CD14-positive monocyte (primary cell): ENCODE data around the gene COLEC11. TPM values are rescaled to one million over a fixed set of nuclear protein-coding genes. Genes with fewer than 3 reads are reported as not detected.
A peak's percentile ranks its signal among the peaks of the same experiment; 100 is the strongest.

Experiments used
- DNase-seq, 3 donors: peaks; one replicate each; pipeline ENCODE4 v3.0.0-alpha.2; 2011 to 2022
- H2AFZ ChIP-seq: 2 replicates; pipeline ENCODE4 v1.6.0; 2012; ENCODE audit warnings: mild to moderate bottlenecking, low read depth, low read length, inconsistent platforms; ENCODE audit not compliant: insufficient read depth, poor library complexity, severe bottlenecking
- H3K27ac ChIP-seq, 2 donors: 1 replicate in 1 of 2; 2 replicates in 1 of 2; pipeline ENCODE4 v1.5.1; 2012 to 2013; ENCODE audit warnings: low read length in 2 of 2, control low read depth in 1 of 2, inconsistent platforms in 1 of 2, low read depth in 1 of 2, mild to moderate bottlenecking in 1 of 2
- H3K27me3 ChIP-seq, 2 donors: one replicate each; pipeline versions ENCODE4 v1.6.0 to v1.6.1; 2011 to 2013; ENCODE audit warnings: low read length in 2 of 2; ENCODE audit not compliant: control insufficient read depth in 2 of 2, insufficient read depth in 2 of 2
- H3K36me3 ChIP-seq, 2 donors: replicated peaks in 1 of 2; 1 replicate in 1 of 2; 2 replicates in 1 of 2; pipeline versions ENCODE4 v1.5.1 to v1.6.1; 2012 to 2013; ENCODE audit warnings: low read length in 2 of 2, control low read depth in 1 of 2, inconsistent platforms in 1 of 2, mild to moderate bottlenecking in 1 of 2; ENCODE audit not compliant: insufficient read depth in 2 of 2, control insufficient read depth in 1 of 2
- H3K4me1 ChIP-seq, 2 donors: 1 replicate in 1 of 2; 2 replicates in 1 of 2; pipeline versions ENCODE4 v1.5.1 to v1.6.1; 2012 to 2013; ENCODE audit warnings: low read length in 2 of 2, control low read depth in 1 of 2, inconsistent platforms in 1 of 2, mild to moderate bottlenecking in 1 of 2, moderate library complexity in 1 of 2; ENCODE audit not compliant: insufficient read depth in 2 of 2, control insufficient read depth in 1 of 2
- H3K4me2 ChIP-seq: replicated peaks from 2 replicates; pipeline ENCODE3; 2012; ENCODE audit warnings: low read length, moderate library complexity, mild to moderate bottlenecking; ENCODE audit not compliant: poor library complexity, severe bottlenecking; ENCODE audit errors: extremely low read depth
- H3K4me3 ChIP-seq, 3 experiments: fragments of 200-600 bp in 1 of 3; sonication (generic) in 1 of 3; replicated peaks in 1 of 3; 1 replicate in 2 of 3; 2 replicates in 1 of 3; pipeline ENCODE4 v1.5.1; 2011 to 2013; ENCODE audit warnings: low read length in 3 of 3, mild to moderate bottlenecking in 3 of 3, control low read depth in 2 of 3, low read depth in 2 of 3, inconsistent platforms in 1 of 3, moderate library complexity in 1 of 3
- H3K79me2 ChIP-seq: 2 replicates; pipeline ENCODE4 v1.6.0; 2012; ENCODE audit warnings: mild to moderate bottlenecking, control low read depth, inconsistent platforms, low read length, moderate library complexity; ENCODE audit not compliant: insufficient read depth
- H3K9ac ChIP-seq: 2 replicates; pipeline ENCODE4 v1.6.0; 2017; ENCODE audit warnings: low read length, mild to moderate bottlenecking; ENCODE audit not compliant: insufficient read depth, poor library complexity, severe bottlenecking
- H3K9me3 ChIP-seq, 2 donors: replicated peaks in 1 of 2; 1 replicate in 1 of 2; 2 replicates in 1 of 2; pipeline versions ENCODE4 v1.5.1 to v1.6.1; 2012 to 2013; ENCODE audit warnings: low read length in 2 of 2, control low read depth in 1 of 2; ENCODE audit not compliant: control insufficient read depth in 1 of 2, insufficient read depth in 1 of 2
- H4K20me1 ChIP-seq: 2 replicates; pipeline ENCODE4 v1.6.0; 2012; ENCODE audit warnings: mild to moderate bottlenecking, low read length, control low read depth, moderate library complexity; ENCODE audit not compliant: insufficient read depth
- H3K27ac Mint-ChIP-seq, 7 donors: one replicate each; pipeline ENCODE4 v1.8.0; 2020; ENCODE audit warnings: mild to moderate bottlenecking in 7 of 7, mixed read lengths in 7 of 7, moderate library complexity in 6 of 7, inconsistent platforms in 2 of 7
- H3K27me3 Mint-ChIP-seq, 3 donors: one replicate each; pipeline ENCODE4 v1.8.0; 2021 to 2022; ENCODE audit warnings: low read depth in 3 of 3, mild to moderate bottlenecking in 3 of 3, mixed read lengths in 3 of 3, moderate library complexity in 3 of 3, inconsistent platforms in 1 of 3
- H3K36me3 Mint-ChIP-seq, 2 donors: one replicate each; pipeline ENCODE4 v1.8.0; 2020; ENCODE audit warnings: mixed read lengths in 2 of 2, inconsistent platforms in 1 of 2, mild to moderate bottlenecking in 1 of 2
- H3K4me1 Mint-ChIP-seq: one replicate; pipeline ENCODE4 v1.8.0; 2020; ENCODE audit warnings: mild to moderate bottlenecking, mixed read lengths
- H3K4me3 Mint-ChIP-seq, 2 donors: one replicate each; pipeline ENCODE4 v1.8.0; 2020; ENCODE audit warnings: mild to moderate bottlenecking in 2 of 2, mixed read lengths in 2 of 2, moderate library complexity in 1 of 2
- H3K9me3 Mint-ChIP-seq, 7 donors: one replicate each; pipeline ENCODE4 v1.8.0; 2020 to 2022; ENCODE audit warnings: mixed read lengths in 7 of 7, mild to moderate bottlenecking in 6 of 7, moderate library complexity in 6 of 7, inconsistent platforms in 2 of 7
- CTCF ChIP-seq: fragments of 200-600 bp; IDR thresholded peaks from one replicate; pipeline ENCODE4 v1.8.0; 2022; ENCODE audit warnings: antibody characterized with exemption, mild to moderate bottlenecking
- WGBS: methylation state at CpG from one replicate; pipeline ENCODE4 v1.1.5; 2013; ENCODE audit warnings: missing lambda C conversion rate; ENCODE audit not compliant: insufficient coverage; 5-methylcytosine and 5-hydroxymethylcytosine counted together
- intact Hi-C, 2 donors: fragments of 100-400 bp; cut with micrococcal nuclease; formaldehyde crosslinking; loops; one replicate each; pipeline versions ENCODE4 v1.15.0 to v1.15.1; 2023
- polyA plus RNA-seq, 3 donors: library from polyadenylated mRNA; depleted of rRNA in 1 of 3; unstranded in 2 of 3; stranded (reverse) in 1 of 3; fragments of 300-500 nt in 2 of 3; fragments of >200 nt in 1 of 3; fragmentation: Illumina TruSeq in 2 of 3; gene quantifications; 1 replicate in 2 of 3; 2 replicates in 1 of 3; pipeline ENCODE4 v1.2.3, GENCODE V29; 2012 to 2021

The COLEC11 gene
- polyA plus RNA-seq, 3 donors: not detected

GRCh38 chr2:3650140-3650920, 55.4 kb downstream of the COLEC11 start:
- Mint-ChIP-seq H3K27ac (no peak overlapping the region), H3K36me3 (no peaks in the 10 kb centered on the region), H3K4me1 (peaks cover 11% of the 10 kb centered on the region), H3K27me3 (peaks cover 12 to 27% (median 26%) of the 10 kb centered on the region in 3 donors), H3K4me3 (no peak overlapping the region), H3K9me3 (peaks cover 0 to 5% (median 0%) of the 10 kb centered on the region in 7 donors)
- H2AFZ ChIP-seq: no peak overlapping the region
- TF ChIP-seq CTCF: no peak
- no peaks in the 10 kb centered on the region for H3K9me3 ChIP-seq
- H3K4me1 ChIP-seq: peaks cover 2 to 10% of the 10 kb centered on the region in 2 donors
- H3K4me3 ChIP-seq: no peak overlapping the region
- H3K79me2 ChIP-seq: no peaks in the 10 kb centered on the region
- WGBS: 76% methylated on average over 14 of the region's 20 CpGs
- no peaks in the 10 kb centered on the region for H3K36me3 ChIP-seq
- no peak overlapping the region for H3K9ac ChIP-seq
- intact Hi-C loops: loop anchor here in 1 of 2 donors (2.0 to 5.0 kb wide), 2 partner anchors 226 to 1528 kb away; no protein-coding TSS in a partner anchor
- no peak overlapping the region for H3K4me2 ChIP-seq
- H3K27ac ChIP-seq: no peak overlapping the region
- H3K27me3 ChIP-seq: peaks cover 0 to 17% of the 10 kb centered on the region in 2 donors
- no peak for DNase-seq
- H4K20me1 ChIP-seq: no peaks in the 10 kb centered on the region

- H2AFZ ChIP-seq: no peak overlapping the region
- TF ChIP-seq CTCF: no peak
- Mint-ChIP-seq H3K27me3 (peaks cover 10 to 31% (median 23%) of the 10 kb centered on the region in 3 donors), H3K4me1 (peaks cover 11% of the 10 kb centered on the region), H3K36me3 (no peaks in the 10 kb centered on the region), H3K4me3 (peak overlapping the region; percentile 60 to 88), H3K9me3 (peaks cover 0 to 8% (median 0%) of the 10 kb centered on the region in 7 donors), H3K27ac (peak overlapping the region in 2 of 7 donors; percentile 19 to 25)
- peaks cover 0 to 17% of the 10 kb centered on the region in 2 donors for H3K27me3 ChIP-seq
- peaks cover 2 to 10% of the 10 kb centered on the region in 2 donors for H3K4me1 ChIP-seq
- intact Hi-C loops: loop anchor here in 1 of 2 donors (2.0 to 5.0 kb wide), 2 partner anchors 227 to 1530 kb away; no protein-coding TSS in a partner anchor
- H3K9me3 ChIP-seq: no peaks in the 10 kb centered on the region
- H3K36me3 ChIP-seq: no peaks in the 10 kb centered on the region
- no peak overlapping the region for H3K4me3 ChIP-seq
- no peak overlapping the region for H3K27ac ChIP-seq
- 12% methylated on average over 42 of the region's 45 CpGs for WGBS
- no peaks in the 10 kb centered on the region for H4K20me1 ChIP-seq
- DNase-seq: no peak
- H3K9ac ChIP-seq: peak overlapping the region; percentile 27
- H3K79me2 ChIP-seq: no peaks in the 10 kb centered on the region
- peak overlapping the region; percentile 24 for H3K4me2 ChIP-seq
Measured at GRCh38 chr2:3651691-3652648, 57.1 kb downstream of the COLEC11 start.
